ENCODE measurements around the gene SYPL2.
"Not testable (repeated sequence)": the region's sequence is repeated elsewhere in the genome, so short reads cannot be mapped to it uniquely, and the experiment has no call there.

GRCh38 chr1:109473284-109474057 lies 7.1 kb downstream of the SYPL2 start:
- not testable (repeated sequence) for TF ChIP-seq CTCF, POLR2A, POLR2AphosphoS5 (IDR thresholded peaks at IDR 0.05)
